WTC11 (cell line): ENCODE data around the gene RAP1GAP. TPM values are rescaled to one million over a fixed set of nuclear protein-coding genes. Genes with fewer than 3 reads are reported as not detected.

Experiments
- AR ChIP-seq: fragments of 250-450 bp; sonication (Bioruptor Pico); IDR thresholded peaks from 2 replicates; pipeline ENCODE4 v1.9.0; 2021; ENCODE audit warnings: mild to moderate bottlenecking
- ELF4 ChIP-seq: sonication (generic); formaldehyde crosslinking; IDR thresholded peaks from 2 replicates; pipeline ENCODE4 v1.8.1; 2022; ENCODE audit warnings: low read depth, mild to moderate bottlenecking, moderate library complexity, missing genetic modification reagents
- FOXP1 ChIP-seq: sonication (generic); formaldehyde crosslinking; IDR thresholded peaks from 2 replicates; pipeline ENCODE4 v1.8.0; 2022; ENCODE audit warnings: missing genetic modification reagents, mild to moderate bottlenecking, moderate library complexity, borderline replicate concordance
- GABPB1 ChIP-seq: sonication (generic); formaldehyde crosslinking; IDR thresholded peaks from 2 replicates; pipeline ENCODE4 v1.8.1; 2023; ENCODE audit warnings: mild to moderate bottlenecking, missing genetic modification reagents
- GRHL2 ChIP-seq: fragments of 250-450 bp; sonication (Bioruptor Pico); IDR thresholded peaks from 2 replicates; pipeline ENCODE4 v1.8.0; 2022; ENCODE audit warnings: mild to moderate bottlenecking, moderate library complexity; ENCODE audit not compliant: insufficient replicate concordance, severe bottlenecking
- HMGA2 ChIP-seq: fragments of 250-450 bp; sonication (Bioruptor Pico); IDR thresholded peaks from 2 replicates; pipeline ENCODE4 v1.4.0; 2021; ENCODE audit warnings: mild to moderate bottlenecking, moderate library complexity
- NFYB ChIP-seq: sonication (generic); formaldehyde crosslinking; conservative IDR thresholded peaks from 2 replicates; pipeline ENCODE4 v1.8.0; 2022; ENCODE audit warnings: low read depth, missing genetic modification reagents
- RELA ChIP-seq: sonication (generic); formaldehyde crosslinking; IDR thresholded peaks from 2 replicates; pipeline ENCODE4 v1.8.1; 2022; ENCODE audit warnings: missing genetic modification reagents, mild to moderate bottlenecking, borderline replicate concordance
- ZNF219 ChIP-seq: sonication (generic); formaldehyde crosslinking; IDR thresholded peaks from 2 replicates; pipeline ENCODE4 v1.8.0; 2023; ENCODE audit warnings: missing genetic modification reagents, mild to moderate bottlenecking, borderline replicate concordance
- ZNF281 ChIP-seq: sonication (generic); formaldehyde crosslinking; IDR thresholded peaks from 2 replicates; pipeline ENCODE4 v1.8.0; 2023; ENCODE audit warnings: mild to moderate bottlenecking, missing genetic modification reagents
- ZNF416 ChIP-seq: fragments of 250-450 bp; sonication (Bioruptor Pico); IDR thresholded peaks from 2 replicates; pipeline ENCODE4 v1.9.0; 2021; ENCODE audit warnings: mild to moderate bottlenecking, inconsistent platforms
- ZNF423 ChIP-seq: fragments of 250-450 bp; sonication (Bioruptor Pico); IDR thresholded peaks from 2 replicates; pipeline ENCODE4 v2.1.2; 2022; ENCODE audit warnings: mild to moderate bottlenecking, moderate library complexity
- total RNA-seq: library from RNA; stranded (reverse); gene quantifications from 3 replicates; pipeline ENCODE4 v1.2.3, GENCODE V29; 2021
- TF ChIP-seq, protein P1 (sequence below): sonication (generic); formaldehyde crosslinking; IDR thresholded peaks from 2 replicates; pipeline ENCODE4 v1.8.1; 2023; ENCODE audit warnings: mild to moderate bottlenecking, missing genetic modification reagents, moderate library complexity
- TF ChIP-seq, protein P2 (sequence below): sonication (generic); formaldehyde crosslinking; IDR thresholded peaks from 2 replicates; pipeline ENCODE4 v1.8.1; 2023; ENCODE audit warnings: mild to moderate bottlenecking, missing genetic modification reagents
- TF ChIP-seq, protein P3 (sequence below): sonication (generic); formaldehyde crosslinking; IDR thresholded peaks from 2 replicates; pipeline ENCODE4 v1.8.1; 2023; ENCODE audit warnings: mild to moderate bottlenecking, missing genetic modification reagents, borderline replicate concordance
- TF ChIP-seq, protein P4 (sequence below): sonication (generic); formaldehyde crosslinking; IDR thresholded peaks from 2 replicates; pipeline ENCODE4 v1.8.1; 2022; ENCODE audit warnings: low read depth, missing genetic modification reagents, borderline replicate concordance
- TF ChIP-seq, protein P5 (sequence below): sonication (generic); formaldehyde crosslinking; IDR thresholded peaks from 2 replicates; pipeline ENCODE4 v1.8.1; 2023; ENCODE audit warnings: mild to moderate bottlenecking, missing genetic modification reagents
- TF ChIP-seq, protein P6 (sequence below): sonication (generic); formaldehyde crosslinking; conservative IDR thresholded peaks from 2 replicates; pipeline ENCODE4 v1.8.1; 2023; ENCODE audit warnings: mild to moderate bottlenecking, low read depth, missing genetic modification reagents, moderate library complexity

RAP1GAP gene
- total RNA-seq, 1 experiment from 2014 or later: 7.6 TPM

- TF ChIP-seq RELA (CRISPR knock-in tag) (peak; percentile 92; the same call in 1 of the 2 replicates), NFYB (CRISPR knock-in tag) (0 out of 2 replicates have a peak, but pooled peaks have one; percentile 24), ZNF416 (CRISPR knock-in tag) (peak; percentile 25; the same call in 1 of the 2 replicates), AR (CRISPR knock-in tag) (peak; percentile 34; the same call in 1 of the 2 replicates), GRHL2 (CRISPR knock-in tag) (no peak), ZNF219 (CRISPR knock-in tag) (peak; percentile 94; the same call in 1 of the 2 replicates), FOXP1 (CRISPR knock-in tag) (peak; percentile 98), ZNF423 (CRISPR knock-in tag) (peak; percentile 72), HMGA2 (CRISPR knock-in tag) (no peak), ELF4 (CRISPR knock-in tag) (peak; percentile 88; the same call in 1 of the 2 replicates), GABPB1 (peak; percentile 79), ZNF281 (CRISPR knock-in tag) (peak; percentile 89)
- TF ChIP-seq, protein P1, sequence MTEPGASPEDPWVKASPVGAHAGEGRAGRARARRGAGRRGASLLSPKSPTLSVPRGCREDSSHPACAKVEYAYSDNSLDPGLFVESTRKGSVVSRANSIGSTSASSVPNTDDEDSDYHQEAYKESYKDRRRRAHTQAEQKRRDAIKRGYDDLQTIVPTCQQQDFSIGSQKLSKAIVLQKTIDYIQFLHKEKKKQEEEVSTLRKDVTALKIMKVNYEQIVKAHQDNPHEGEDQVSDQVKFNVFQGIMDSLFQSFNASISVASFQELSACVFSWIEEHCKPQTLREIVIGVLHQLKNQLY (CRISPR knock-in tag): peak; percentile 96
- TF ChIP-seq, protein P2, sequence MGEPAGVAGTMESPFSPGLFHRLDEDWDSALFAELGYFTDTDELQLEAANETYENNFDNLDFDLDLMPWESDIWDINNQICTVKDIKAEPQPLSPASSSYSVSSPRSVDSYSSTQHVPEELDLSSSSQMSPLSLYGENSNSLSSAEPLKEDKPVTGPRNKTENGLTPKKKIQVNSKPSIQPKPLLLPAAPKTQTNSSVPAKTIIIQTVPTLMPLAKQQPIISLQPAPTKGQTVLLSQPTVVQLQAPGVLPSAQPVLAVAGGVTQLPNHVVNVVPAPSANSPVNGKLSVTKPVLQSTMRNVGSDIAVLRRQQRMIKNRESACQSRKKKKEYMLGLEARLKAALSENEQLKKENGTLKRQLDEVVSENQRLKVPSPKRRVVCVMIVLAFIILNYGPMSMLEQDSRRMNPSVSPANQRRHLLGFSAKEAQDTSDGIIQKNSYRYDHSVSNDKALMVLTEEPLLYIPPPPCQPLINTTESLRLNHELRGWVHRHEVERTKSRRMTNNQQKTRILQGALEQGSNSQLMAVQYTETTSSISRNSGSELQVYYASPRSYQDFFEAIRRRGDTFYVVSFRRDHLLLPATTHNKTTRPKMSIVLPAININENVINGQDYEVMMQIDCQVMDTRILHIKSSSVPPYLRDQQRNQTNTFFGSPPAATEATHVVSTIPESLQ (CRISPR knock-in tag): peak; percentile 89
- TF ChIP-seq, protein P3, sequence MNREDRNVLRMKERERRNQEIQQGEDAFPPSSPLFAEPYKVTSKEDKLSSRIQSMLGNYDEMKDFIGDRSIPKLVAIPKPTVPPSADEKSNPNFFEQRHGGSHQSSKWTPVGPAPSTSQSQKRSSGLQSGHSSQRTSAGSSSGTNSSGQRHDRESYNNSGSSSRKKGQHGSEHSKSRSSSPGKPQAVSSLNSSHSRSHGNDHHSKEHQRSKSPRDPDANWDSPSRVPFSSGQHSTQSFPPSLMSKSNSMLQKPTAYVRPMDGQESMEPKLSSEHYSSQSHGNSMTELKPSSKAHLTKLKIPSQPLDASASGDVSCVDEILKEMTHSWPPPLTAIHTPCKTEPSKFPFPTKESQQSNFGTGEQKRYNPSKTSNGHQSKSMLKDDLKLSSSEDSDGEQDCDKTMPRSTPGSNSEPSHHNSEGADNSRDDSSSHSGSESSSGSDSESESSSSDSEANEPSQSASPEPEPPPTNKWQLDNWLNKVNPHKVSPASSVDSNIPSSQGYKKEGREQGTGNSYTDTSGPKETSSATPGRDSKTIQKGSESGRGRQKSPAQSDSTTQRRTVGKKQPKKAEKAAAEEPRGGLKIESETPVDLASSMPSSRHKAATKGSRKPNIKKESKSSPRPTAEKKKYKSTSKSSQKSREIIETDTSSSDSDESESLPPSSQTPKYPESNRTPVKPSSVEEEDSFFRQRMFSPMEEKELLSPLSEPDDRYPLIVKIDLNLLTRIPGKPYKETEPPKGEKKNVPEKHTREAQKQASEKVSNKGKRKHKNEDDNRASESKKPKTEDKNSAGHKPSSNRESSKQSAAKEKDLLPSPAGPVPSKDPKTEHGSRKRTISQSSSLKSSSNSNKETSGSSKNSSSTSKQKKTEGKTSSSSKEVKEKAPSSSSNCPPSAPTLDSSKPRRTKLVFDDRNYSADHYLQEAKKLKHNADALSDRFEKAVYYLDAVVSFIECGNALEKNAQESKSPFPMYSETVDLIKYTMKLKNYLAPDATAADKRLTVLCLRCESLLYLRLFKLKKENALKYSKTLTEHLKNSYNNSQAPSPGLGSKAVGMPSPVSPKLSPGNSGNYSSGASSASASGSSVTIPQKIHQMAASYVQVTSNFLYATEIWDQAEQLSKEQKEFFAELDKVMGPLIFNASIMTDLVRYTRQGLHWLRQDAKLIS (CRISPR knock-in tag): peak; percentile 96; the same call in 1 of the 2 replicates
- TF ChIP-seq, protein P4, sequence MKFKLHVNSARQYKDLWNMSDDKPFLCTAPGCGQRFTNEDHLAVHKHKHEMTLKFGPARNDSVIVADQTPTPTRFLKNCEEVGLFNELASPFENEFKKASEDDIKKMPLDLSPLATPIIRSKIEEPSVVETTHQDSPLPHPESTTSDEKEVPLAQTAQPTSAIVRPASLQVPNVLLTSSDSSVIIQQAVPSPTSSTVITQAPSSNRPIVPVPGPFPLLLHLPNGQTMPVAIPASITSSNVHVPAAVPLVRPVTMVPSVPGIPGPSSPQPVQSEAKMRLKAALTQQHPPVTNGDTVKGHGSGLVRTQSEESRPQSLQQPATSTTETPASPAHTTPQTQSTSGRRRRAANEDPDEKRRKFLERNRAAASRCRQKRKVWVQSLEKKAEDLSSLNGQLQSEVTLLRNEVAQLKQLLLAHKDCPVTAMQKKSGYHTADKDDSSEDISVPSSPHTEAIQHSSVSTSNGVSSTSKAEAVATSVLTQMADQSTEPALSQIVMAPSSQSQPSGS (CRISPR knock-in tag): peak; percentile 77; the same call in 1 of the 2 replicates
- TF ChIP-seq, protein P5, sequence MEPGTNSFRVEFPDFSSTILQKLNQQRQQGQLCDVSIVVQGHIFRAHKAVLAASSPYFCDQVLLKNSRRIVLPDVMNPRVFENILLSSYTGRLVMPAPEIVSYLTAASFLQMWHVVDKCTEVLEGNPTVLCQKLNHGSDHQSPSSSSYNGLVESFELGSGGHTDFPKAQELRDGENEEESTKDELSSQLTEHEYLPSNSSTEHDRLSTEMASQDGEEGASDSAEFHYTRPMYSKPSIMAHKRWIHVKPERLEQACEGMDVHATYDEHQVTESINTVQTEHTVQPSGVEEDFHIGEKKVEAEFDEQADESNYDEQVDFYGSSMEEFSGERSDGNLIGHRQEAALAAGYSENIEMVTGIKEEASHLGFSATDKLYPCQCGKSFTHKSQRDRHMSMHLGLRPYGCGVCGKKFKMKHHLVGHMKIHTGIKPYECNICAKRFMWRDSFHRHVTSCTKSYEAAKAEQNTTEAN: peak; percentile 96
- TF ChIP-seq, protein P6, sequence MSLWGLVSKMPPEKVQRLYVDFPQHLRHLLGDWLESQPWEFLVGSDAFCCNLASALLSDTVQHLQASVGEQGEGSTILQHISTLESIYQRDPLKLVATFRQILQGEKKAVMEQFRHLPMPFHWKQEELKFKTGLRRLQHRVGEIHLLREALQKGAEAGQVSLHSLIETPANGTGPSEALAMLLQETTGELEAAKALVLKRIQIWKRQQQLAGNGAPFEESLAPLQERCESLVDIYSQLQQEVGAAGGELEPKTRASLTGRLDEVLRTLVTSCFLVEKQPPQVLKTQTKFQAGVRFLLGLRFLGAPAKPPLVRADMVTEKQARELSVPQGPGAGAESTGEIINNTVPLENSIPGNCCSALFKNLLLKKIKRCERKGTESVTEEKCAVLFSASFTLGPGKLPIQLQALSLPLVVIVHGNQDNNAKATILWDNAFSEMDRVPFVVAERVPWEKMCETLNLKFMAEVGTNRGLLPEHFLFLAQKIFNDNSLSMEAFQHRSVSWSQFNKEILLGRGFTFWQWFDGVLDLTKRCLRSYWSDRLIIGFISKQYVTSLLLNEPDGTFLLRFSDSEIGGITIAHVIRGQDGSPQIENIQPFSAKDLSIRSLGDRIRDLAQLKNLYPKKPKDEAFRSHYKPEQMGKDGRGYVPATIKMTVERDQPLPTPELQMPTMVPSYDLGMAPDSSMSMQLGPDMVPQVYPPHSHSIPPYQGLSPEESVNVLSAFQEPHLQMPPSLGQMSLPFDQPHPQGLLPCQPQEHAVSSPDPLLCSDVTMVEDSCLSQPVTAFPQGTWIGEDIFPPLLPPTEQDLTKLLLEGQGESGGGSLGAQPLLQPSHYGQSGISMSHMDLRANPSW (CRISPR knock-in tag): 0 out of 2 replicates have a peak, but pooled peaks have one; percentile 71
These were observed 9.8 kb downstream of the RAP1GAP start (continued) for GRCh38 chr1:21659099-21659923.
